HG03342 (cell line): ENCODE data around the gene ANKRD23.
A peak's percentile ranks its signal among the peaks of the same experiment; 100 is the strongest.
"Not testable (repeated sequence)": the region's sequence is repeated elsewhere in the genome, so short reads cannot be mapped to it uniquely, and the experiment has no call there.

ENCODE experiments used
- ATAC-seq: cut with Tn5 transposase; IDR thresholded peaks from one replicate; pipeline ENCODE4 v1.9.1; 2021; ENCODE audit warnings: mild to moderate bottlenecking, moderate library complexity; ENCODE audit not compliant: unreplicated experiment

The ANKRD23 gene

GRCh38 chr2:96801005-96801785 lies 42.6 kb downstream of the ANKRD23 start:
- ATAC-seq = peak; percentile 86

- ATAC-seq = peak; percentile 23
Observed at GRCh38 chr2:96800061-96801004, 43.5 kb downstream of the ANKRD23 start.

GRCh38 chr2:96799623-96799935 lies 44.2 kb downstream of the ANKRD23 start:
- no peak for ATAC-seq

- no peak for ATAC-seq
Observed at GRCh38 chr2:96798733-96799622, 44.8 kb downstream of the ANKRD23 start.

- ATAC-seq = no peak
Observed at GRCh38 chr2:96797066-96797625, 46.7 kb downstream of the ANKRD23 start.

- ATAC-seq = not testable (repeated sequence)
Observed at GRCh38 chr2:96796497-96796896, 47.3 kb downstream of the ANKRD23 start.

- no peak for ATAC-seq
Observed at GRCh38 chr2:96795076-96795475, 48.7 kb downstream of the ANKRD23 start.

GRCh38 chr2:96792772-96793749 lies 50.8 kb downstream of the ANKRD23 start:
- ATAC-seq = no peak

GRCh38 chr2:96789245-96789617 lies 54.6 kb downstream of the ANKRD23 start:
- no peak for ATAC-seq

- no peak for ATAC-seq
Observed at GRCh38 chr2:96788442-96789244, 55.2 kb downstream of the ANKRD23 start.
